GM19099 (cell line): ENCODE data around the gene KRTAP19-8.

Experiments used
- POLR2A ChIP-seq: IDR thresholded peaks from 3 replicates; pipeline ENCODE4 v1.6.1; 2011; ENCODE audit warnings: low read depth; ENCODE audit not compliant: insufficient read length; ENCODE audit errors: extremely low read depth

Gene KRTAP19-8, protein sequence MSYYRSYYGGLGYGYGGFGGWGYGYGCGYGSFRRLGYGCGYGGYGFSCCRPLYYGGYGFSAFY

DNA sequence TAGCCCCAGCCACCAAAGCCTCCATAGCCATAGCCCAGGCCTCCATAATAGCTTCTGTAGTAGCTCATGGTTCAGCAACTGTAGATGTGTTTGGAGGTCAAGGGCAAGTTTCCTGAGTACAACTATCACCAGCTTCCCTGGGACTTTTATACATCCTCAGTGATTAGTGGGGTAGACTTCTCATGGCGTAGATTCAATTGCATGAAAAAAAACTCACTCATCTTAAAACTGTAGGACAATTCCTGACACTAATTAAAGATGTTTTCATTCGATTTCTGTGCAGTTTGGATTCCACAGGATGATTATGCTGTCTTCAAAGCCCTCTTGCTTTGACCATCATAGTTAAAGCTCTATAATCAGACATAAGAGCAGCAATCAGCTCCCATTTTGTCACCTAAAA is at the start of gene KRTAP19-8:
KRTAP19-8 (minus strand) TSS at position 101 of the 400 bp plus-strand sequence; CDS start at position 68, 33 bp downstream.
- TF ChIP-seq POLR2A = no peak

DNA sequence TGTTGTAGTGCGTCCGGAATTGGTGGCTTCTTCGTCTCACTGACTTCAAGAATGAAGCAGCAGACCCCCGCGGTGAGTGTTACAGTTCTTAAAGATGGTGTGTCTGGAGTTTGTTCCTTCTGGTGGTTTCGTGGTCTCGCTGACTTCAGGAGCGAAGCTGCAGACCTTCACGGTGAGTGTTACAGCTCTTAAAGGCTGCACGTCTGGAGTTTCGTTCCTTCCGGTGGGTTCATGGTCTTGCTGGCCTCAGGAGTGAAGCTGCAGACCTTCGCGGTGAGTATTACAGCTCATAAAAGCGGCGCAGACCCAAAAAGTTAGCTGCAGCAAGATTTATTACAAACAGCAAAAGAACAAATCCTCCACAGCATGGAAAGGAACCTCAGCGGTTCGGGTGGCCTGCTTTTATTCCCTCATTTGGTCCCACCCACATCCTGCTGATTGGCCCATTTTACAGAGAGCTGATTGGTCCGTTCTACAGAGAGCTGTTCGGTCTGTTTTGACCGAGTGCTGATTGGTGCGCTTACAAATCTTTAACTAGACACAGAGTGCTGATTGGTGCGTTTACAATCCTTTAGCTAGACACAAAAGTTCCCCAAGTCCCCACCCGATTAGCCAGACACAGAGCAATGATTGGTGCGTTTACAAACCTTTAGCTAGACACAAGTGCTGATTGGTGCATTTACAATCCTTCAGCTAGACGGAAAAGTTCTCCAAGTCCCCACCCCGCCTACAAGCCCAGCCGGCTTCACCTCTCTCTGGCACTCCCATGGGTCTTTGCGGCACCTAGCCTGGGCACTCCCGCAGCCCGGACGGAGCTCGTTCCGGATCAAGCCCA is 49.6 kb upstream of the KRTAP19-8 start:
- no peak for TF ChIP-seq POLR2A

DNA sequence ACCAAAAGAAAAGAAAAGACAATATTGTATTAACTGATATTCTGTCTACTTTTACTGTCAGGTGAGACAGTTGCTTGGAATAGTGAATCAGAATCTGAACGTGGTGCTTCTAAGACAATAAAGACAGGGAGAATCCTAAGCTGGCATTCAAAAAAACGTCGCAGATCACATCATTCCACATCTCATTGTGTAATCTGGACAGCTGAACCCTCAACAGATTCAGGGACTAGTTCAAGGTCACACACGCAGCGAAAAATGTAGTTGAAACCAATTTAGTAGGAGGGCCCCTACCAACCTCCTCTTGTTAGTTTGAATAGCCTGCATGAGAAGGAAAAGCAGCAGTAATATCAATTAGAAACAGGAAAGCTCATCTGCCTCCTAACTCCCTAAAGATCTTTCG is 46.4 kb upstream of the KRTAP19-8 start:
- no peak for TF ChIP-seq POLR2A

GRCh38 chr21:31078796-31079195 is 40.5 kb upstream of the KRTAP19-8 start:
- TF ChIP-seq POLR2A = no peak

DNA sequence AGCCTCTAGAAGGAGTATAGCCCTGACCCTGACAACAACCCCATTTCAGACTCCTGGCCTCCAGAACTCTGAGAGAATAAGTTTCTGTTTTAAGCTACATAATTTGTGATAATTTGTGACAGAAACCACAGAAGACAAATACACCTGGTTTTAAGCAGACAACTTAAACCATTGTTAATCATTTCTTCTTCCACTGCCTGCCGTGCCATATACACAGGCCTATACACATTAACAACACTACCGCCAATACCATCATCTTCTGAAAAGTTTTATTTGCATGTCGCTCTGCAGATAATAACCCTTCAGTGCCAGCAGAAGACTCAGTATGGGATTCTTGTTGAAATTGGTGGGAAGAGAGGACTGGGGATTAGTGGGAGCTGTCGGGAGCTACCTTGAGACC is 39.9 kb upstream of the KRTAP19-8 start:
- TF ChIP-seq POLR2A = no peak

GRCh38 chr21:31075848-31076247 is 37.6 kb upstream of the KRTAP19-8 start:
- no peak for TF ChIP-seq POLR2A

- TF ChIP-seq POLR2A = no peak
Measured at GRCh38 chr21:31072533-31072932, 34.3 kb upstream of the KRTAP19-8 start.

- no peak for TF ChIP-seq POLR2A
Measured at GRCh38 chr21:31064803-31065202, 26.5 kb upstream of the KRTAP19-8 start.

DNA sequence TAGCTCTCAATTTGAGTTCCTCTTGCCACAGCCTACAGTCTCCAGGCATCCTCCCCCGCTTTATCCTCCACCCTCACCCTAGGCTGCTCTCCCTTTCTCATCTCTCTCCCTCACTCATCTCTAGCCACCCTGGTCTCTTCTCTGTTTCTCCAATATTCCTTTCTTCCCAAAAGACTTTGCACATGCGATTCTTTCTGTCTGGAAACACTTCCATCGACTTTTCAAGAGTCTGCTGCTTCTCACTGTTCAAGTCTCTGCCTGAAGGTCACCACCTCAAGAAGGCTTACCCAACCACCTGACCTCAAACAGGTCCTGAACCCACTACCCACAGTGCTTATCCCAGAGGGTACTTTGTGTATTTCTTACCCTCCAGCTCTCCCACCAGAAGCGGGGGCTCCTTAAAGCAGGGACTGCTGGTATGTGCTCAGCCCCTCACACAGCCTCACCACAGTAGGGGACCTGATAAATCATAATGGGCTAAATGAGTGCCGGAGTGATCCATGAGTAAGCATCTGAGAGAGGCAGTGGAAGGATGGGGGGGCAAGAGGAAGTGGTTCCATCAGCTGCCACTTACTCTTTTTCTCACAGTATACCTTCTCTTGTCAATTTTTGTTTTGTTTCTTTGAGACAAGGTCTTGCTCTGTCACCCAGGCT is 14.3 kb upstream of the KRTAP19-8 start:
- TF ChIP-seq POLR2A = no peak

- TF ChIP-seq POLR2A = no peak
Measured at GRCh38 chr21:31050577-31051157, 12.4 kb upstream of the KRTAP19-8 start.

GRCh38 chr21:31045841-31046240 is 7.6 kb upstream of the KRTAP19-8 start:
- TF ChIP-seq POLR2A = no peak

DNA sequence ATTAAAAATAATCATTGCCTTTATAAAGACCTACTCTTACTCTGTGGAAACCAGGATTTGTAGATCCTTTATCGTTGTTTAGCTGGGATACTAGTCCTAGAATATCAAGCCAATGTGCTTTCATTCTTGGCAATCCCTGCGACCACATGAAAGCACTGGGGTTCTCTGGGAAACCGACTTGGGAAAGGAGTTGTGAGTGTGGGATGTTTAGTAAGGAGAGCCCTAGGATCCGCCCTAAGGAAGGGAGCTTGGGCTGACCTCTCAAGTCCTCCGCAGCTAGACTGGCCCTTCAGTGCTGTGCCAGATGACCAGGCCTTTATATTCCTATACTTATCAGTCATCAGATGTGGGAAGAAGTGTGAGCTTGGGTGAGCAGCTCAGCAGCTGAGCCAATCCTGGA is 5.2 kb upstream of the KRTAP19-8 start:
- no peak for TF ChIP-seq POLR2A

DNA sequence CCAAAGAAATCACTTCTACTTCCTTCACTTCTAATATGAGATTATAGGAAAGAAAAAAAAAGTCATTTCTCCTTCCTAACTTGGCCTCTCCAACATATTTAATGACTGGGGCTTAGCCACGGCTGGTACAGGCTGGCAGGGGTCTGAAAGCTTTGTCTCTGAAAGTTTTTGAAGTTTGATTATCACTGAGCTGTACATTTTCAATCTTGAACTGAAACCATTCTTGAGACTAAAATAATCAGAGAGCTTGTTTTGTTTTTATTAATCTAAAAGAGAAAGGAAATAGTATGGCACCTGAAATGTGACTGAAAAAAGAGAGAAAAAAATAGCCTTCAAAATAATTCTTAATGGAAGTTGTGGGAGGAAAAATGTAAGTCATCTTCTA is 3.8 kb upstream of the KRTAP19-8 start:
- TF ChIP-seq POLR2A = no peak

- TF ChIP-seq POLR2A = no peak
Measured at GRCh38 chr21:31041295-31042079, 3.2 kb upstream of the KRTAP19-8 start.

DNA sequence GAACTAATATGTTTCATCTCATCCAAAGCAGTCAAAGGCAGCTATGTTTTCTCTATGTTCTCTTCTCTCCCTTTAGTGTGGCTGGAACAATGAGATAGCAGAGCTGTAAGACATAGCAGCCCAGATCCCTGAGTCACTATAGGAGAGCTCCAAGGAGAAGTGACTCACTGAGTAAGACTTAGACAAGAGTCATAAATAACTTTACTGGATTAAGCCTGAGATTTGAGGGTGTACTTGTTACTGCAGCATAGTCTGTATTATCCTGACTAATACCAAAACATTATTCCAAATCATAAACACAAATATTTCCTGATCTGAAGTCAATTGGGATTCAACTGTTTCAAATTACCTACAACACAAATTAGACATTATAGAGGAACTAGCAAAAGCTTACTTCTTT is 3.9 kb downstream of the KRTAP19-8 start:
- TF ChIP-seq POLR2A = no peak

DNA sequence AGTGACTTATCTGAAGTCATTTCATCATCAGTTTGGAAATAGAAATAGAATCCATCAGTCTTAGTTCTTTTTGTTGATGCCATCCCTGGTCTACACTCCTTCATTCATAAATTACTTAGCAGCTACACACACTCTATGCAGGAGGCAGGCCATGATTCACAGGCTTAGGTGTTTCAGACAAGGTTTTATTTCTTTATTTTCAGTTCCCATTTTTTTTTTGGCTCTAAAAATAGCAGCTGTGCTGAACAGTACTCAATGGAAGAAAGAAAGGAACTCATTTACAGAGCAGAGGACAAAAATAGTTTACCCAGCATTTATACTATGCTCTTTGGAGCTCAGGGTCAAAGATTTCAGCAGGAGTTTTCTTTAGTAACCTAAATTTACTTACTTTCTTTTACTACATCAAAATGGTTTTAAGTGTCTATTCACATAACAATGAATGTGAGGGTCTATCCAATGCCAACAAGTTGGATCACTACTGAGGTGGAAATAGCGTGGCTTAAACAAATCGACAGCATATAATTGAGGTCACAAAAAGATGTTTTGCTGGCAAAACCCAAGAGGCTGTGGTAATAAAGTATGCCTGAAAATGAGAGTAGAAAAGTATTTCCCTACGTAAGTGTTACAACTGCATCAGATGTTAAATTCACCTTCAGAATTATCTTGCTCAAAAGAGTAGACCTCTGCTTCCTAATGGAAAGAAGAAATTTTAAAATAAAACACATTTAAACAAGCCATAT is 7.7 kb downstream of the KRTAP19-8 start:
- TF ChIP-seq POLR2A = no peak
